GM19397 (cell line): ENCODE measurements around the gene SSBP3.
"Not testable (repeated sequence)": the region's sequence is repeated elsewhere in the genome, so short reads cannot be mapped to it uniquely, and the experiment has no call there.

Experiments used
- ATAC-seq: cut with Tn5 transposase; IDR thresholded peaks from one replicate; pipeline ENCODE4 v1.9.1; 2021; ENCODE audit warnings: mild to moderate bottlenecking, moderate library complexity; ENCODE audit not compliant: unreplicated experiment

Gene SSBP3

GRCh38 chr1:54394104-54394503 lies 12.1 kb downstream of the SSBP3 start:
- no peak for ATAC-seq

- ATAC-seq: no peak
Observed at GRCh38 chr1:54392401-54392800, 13.8 kb downstream of the SSBP3 start.

- ATAC-seq: no peak
Observed at GRCh38 chr1:54391450-54392209, 14.6 kb downstream of the SSBP3 start.

GRCh38 chr1:54390655-54391054 lies 15.5 kb downstream of the SSBP3 start:
- no peak for ATAC-seq

GRCh38 chr1:54389608-54390007 lies 16.6 kb downstream of the SSBP3 start:
- ATAC-seq: not testable (repeated sequence)

GRCh38 chr1:54387419-54387818 lies 18.8 kb downstream of the SSBP3 start:
- ATAC-seq: no peak

- no peak for ATAC-seq
Observed at GRCh38 chr1:54385727-54386022, 20.5 kb downstream of the SSBP3 start.

- no peak for ATAC-seq
Observed at GRCh38 chr1:54384918-54385726, 21.1 kb downstream of the SSBP3 start.

- no peak for ATAC-seq
Observed at GRCh38 chr1:54384471-54384870, 21.7 kb downstream of the SSBP3 start.

GRCh38 chr1:54381524-54381923 lies 24.7 kb downstream of the SSBP3 start:
- no peak for ATAC-seq

- no peak for ATAC-seq
Observed at GRCh38 chr1:54380290-54380882, 25.8 kb downstream of the SSBP3 start.

- ATAC-seq: no peak
Observed at GRCh38 chr1:54379555-54380289, 26.5 kb downstream of the SSBP3 start.

- no peak for ATAC-seq
Observed at GRCh38 chr1:54378874-54379554, 27.2 kb downstream of the SSBP3 start.

GRCh38 chr1:54378157-54378873 lies 27.9 kb downstream of the SSBP3 start:
- ATAC-seq: no peak

GRCh38 chr1:54377040-54377691 lies 29.0 kb downstream of the SSBP3 start:
- ATAC-seq: no peak

GRCh38 chr1:54376430-54377039 lies 29.7 kb downstream of the SSBP3 start:
- ATAC-seq: peak; percentile 50

GRCh38 chr1:54375712-54376429 lies 30.3 kb downstream of the SSBP3 start:
- no peak for ATAC-seq

GRCh38 chr1:54375298-54375697 lies 30.9 kb downstream of the SSBP3 start:
- no peak for ATAC-seq

- ATAC-seq: no peak
Observed at GRCh38 chr1:54374766-54375165, 31.4 kb downstream of the SSBP3 start.
